Astrocyte (in vitro differentiated cells and primary cell): ENCODE data around the gene UCN3. TPM values are rescaled to one million over a fixed set of nuclear protein-coding genes. Genes with fewer than 3 reads are reported as not detected.

Source experiments
- DNase-seq: peaks from one replicate; pipeline ENCODE4 v3.0.0-alpha.2; 2010; ENCODE audit warnings: low read depth
- FAIRE-seq: peaks from 2 replicates; lab custom pipeline; 2011; peaks lifted over from hg19 to GRCh38; lab: Jason Lieb, UNC
- H2AFZ ChIP-seq: 2 replicates; pipeline ENCODE4 v1.6.0; 2012; ENCODE audit warnings: low read depth, low read length, inconsistent platforms
- H3K27ac ChIP-seq: 2 replicates; pipeline ENCODE4 v1.5.1; 2011; ENCODE audit warnings: low read depth, low read length, inconsistent platforms
- H3K27me3 ChIP-seq: 2 replicates; pipeline ENCODE4 v1.6.0; 2011; ENCODE audit warnings: low read length, inconsistent platforms; ENCODE audit not compliant: insufficient read depth
- H3K36me3 ChIP-seq: 2 replicates; pipeline ENCODE4 v1.5.1; 2011; ENCODE audit warnings: low read length, inconsistent platforms; ENCODE audit not compliant: insufficient read depth
- H3K4me1 ChIP-seq: 2 replicates; pipeline ENCODE4 v1.5.1; 2011; ENCODE audit warnings: low read length, inconsistent platforms; ENCODE audit not compliant: insufficient read depth
- H3K4me2 ChIP-seq: 2 replicates; pipeline ENCODE4 v1.6.0; 2012; ENCODE audit warnings: low read length, inconsistent platforms
- H3K4me3 ChIP-seq: 2 replicates; pipeline ENCODE4 v1.5.1; 2011; ENCODE audit warnings: low read depth, mild to moderate bottlenecking, low read length, inconsistent platforms; ENCODE audit not compliant: insufficient read depth
- H3K79me2 ChIP-seq: 2 replicates; pipeline ENCODE4 v1.6.0; 2012; ENCODE audit warnings: mild to moderate bottlenecking, low read length, inconsistent platforms; ENCODE audit not compliant: insufficient read depth
- H3K9ac ChIP-seq: 2 replicates; pipeline ENCODE4 v1.6.0; 2012; ENCODE audit warnings: mild to moderate bottlenecking, low read length, inconsistent platforms
- H3K9me3 ChIP-seq: 2 replicates; pipeline ENCODE4 v1.5.1; 2012; ENCODE audit warnings: low read depth, mild to moderate bottlenecking, low read length, inconsistent platforms; ENCODE audit not compliant: insufficient read depth
- H4K20me1 ChIP-seq: 2 replicates; pipeline ENCODE4 v1.6.0; 2012; ENCODE audit warnings: low read length, inconsistent platforms; ENCODE audit not compliant: insufficient read depth
- H3K27ac Mint-ChIP-seq: one replicate; pipeline ENCODE4 v1.8.0; 2021; ENCODE audit warnings: mild to moderate bottlenecking, mixed read lengths; ENCODE audit not compliant: unreplicated experiment
- H3K27me3 Mint-ChIP-seq: one replicate; pipeline ENCODE4 v1.8.0; 2021; ENCODE audit warnings: low read depth, mixed read lengths; ENCODE audit not compliant: unreplicated experiment
- H3K36me3 Mint-ChIP-seq: one replicate; pipeline ENCODE4 v1.8.0; 2021; ENCODE audit warnings: low read depth, mixed read lengths; ENCODE audit not compliant: unreplicated experiment
- H3K4me1 Mint-ChIP-seq: one replicate; pipeline ENCODE4 v1.8.0; 2021; ENCODE audit warnings: low read depth, mixed read lengths; ENCODE audit not compliant: unreplicated experiment
- H3K4me3 Mint-ChIP-seq: one replicate; pipeline ENCODE4 v1.8.0; 2021; ENCODE audit warnings: mild to moderate bottlenecking, moderate library complexity, mixed read lengths; ENCODE audit not compliant: unreplicated experiment
- H3K9me3 Mint-ChIP-seq: one replicate; pipeline ENCODE4 v1.8.0; 2021; ENCODE audit warnings: mild to moderate bottlenecking, mixed read lengths; ENCODE audit not compliant: unreplicated experiment
- EZH2 ChIP-seq: IDR thresholded peaks from 2 replicates; pipeline ENCODE4 v1.6.1; 2012; ENCODE audit warnings: mild to moderate bottlenecking, low read length, inconsistent platforms; ENCODE audit not compliant: insufficient read depth
- total RNA-seq: library from RNA; stranded (reverse); gene quantifications from 2 replicates; pipeline ENCODE4 v1.2.1, GENCODE V29; 2021
- TF ChIP-seq, protein P1 (sequence below): IDR thresholded peaks from 2 replicates; pipeline ENCODE4 v1.5.1; 2011; ENCODE audit warnings: low read depth, mild to moderate bottlenecking, inconsistent platforms, low read length, moderate library complexity; ENCODE audit not compliant: insufficient read depth

Gene UCN3
- total RNA-seq, 1 donor from 2014 or later: not detected

DNA sequence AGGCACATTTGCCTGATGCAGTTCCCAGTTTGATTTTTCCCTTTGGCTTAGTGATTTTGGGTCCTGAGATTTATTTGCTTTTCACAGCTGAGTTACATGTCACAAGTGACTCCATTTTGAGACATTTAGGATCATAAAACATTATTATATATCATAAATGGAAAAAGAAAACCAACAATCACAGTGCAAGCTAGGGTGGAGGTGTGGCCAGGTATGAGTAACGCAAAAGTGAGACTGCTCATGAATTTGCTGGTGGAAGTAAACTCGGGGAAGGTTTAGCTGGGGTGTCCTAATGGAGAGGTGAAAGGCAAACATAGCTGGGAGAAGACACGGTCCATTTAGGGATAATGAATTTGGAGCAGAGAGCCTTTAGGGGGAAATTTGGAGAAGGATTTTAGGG is 21.7 kb upstream of the UCN3 start:
- FAIRE-seq (no peak), DNase-seq (no peak)
- Histone ChIP-seq H3K27me3 (no peaks in the 10 kb centered on the region), H3K9ac (no peak overlapping the region), H2AFZ (no peak overlapping the region), H3K9me3 (no peaks in the 10 kb centered on the region), H3K4me2 (no peak overlapping the region), H3K4me1 (no peaks in the 10 kb centered on the region), H3K79me2 (no peaks in the 10 kb centered on the region), H3K4me3 (no peak overlapping the region), H3K27ac (no peak overlapping the region), H4K20me1 (no peaks in the 10 kb centered on the region), H3K36me3 (no peaks in the 10 kb centered on the region)
- H3K27ac Mint-ChIP-seq: no peak overlapping the region
- TF ChIP-seq EZH2: no peak
- TF ChIP-seq, protein P1, sequence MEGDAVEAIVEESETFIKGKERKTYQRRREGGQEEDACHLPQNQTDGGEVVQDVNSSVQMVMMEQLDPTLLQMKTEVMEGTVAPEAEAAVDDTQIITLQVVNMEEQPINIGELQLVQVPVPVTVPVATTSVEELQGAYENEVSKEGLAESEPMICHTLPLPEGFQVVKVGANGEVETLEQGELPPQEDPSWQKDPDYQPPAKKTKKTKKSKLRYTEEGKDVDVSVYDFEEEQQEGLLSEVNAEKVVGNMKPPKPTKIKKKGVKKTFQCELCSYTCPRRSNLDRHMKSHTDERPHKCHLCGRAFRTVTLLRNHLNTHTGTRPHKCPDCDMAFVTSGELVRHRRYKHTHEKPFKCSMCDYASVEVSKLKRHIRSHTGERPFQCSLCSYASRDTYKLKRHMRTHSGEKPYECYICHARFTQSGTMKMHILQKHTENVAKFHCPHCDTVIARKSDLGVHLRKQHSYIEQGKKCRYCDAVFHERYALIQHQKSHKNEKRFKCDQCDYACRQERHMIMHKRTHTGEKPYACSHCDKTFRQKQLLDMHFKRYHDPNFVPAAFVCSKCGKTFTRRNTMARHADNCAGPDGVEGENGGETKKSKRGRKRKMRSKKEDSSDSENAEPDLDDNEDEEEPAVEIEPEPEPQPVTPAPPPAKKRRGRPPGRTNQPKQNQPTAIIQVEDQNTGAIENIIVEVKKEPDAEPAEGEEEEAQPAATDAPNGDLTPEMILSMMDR: no peak
- H3K27me3 Mint-ChIP-seq: peaks cover 11% of the 10 kb centered on the region
- H3K9me3 Mint-ChIP-seq: peaks cover 5% of the 10 kb centered on the region
- no peak overlapping the region for H3K4me3 Mint-ChIP-seq
- H3K4me1 Mint-ChIP-seq: no peaks in the 10 kb centered on the region
- no peaks in the 10 kb centered on the region for H3K36me3 Mint-ChIP-seq

DNA sequence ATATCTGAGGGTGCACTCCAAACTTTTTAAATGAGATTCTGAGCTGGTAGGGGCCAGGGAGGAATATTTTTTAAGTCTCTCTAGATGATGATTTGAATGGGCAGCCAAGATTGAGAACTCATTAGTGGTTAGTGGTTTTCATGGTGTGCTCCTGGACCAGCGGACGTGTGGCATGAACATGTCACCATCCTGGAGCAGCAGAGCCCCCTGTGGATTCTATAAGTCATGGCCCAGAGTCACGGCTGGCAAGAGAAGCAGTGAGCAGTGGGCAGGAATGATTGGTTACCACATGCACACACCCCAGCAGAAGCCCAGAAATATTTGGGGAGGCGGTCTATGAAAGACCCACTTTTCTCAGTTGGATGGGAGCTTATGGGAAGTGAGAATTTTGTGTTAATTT is 21.2 kb upstream of the UCN3 start:
- no peak overlapping the region for H2AFZ ChIP-seq
- H3K27ac Mint-ChIP-seq: no peak overlapping the region
- H3K9me3 Mint-ChIP-seq: peaks cover 2% of the 10 kb centered on the region
- no peaks in the 10 kb centered on the region for H3K27me3 ChIP-seq
- no peaks in the 10 kb centered on the region for H3K36me3 ChIP-seq
- H3K9ac ChIP-seq: no peak overlapping the region
- H3K27me3 Mint-ChIP-seq: peaks cover 7% of the 10 kb centered on the region
- H3K4me3 Mint-ChIP-seq: no peak overlapping the region
- no peak overlapping the region for H3K4me2 ChIP-seq
- no peak for TF ChIP-seq EZH2
- TF ChIP-seq, protein P1: no peak
- DNase-seq (no peak), FAIRE-seq (no peak)
- H3K79me2 ChIP-seq: no peaks in the 10 kb centered on the region
- no peaks in the 10 kb centered on the region for H3K9me3 ChIP-seq
- H4K20me1 ChIP-seq: no peaks in the 10 kb centered on the region
- H3K4me3 ChIP-seq: no peak overlapping the region
- no peak overlapping the region for H3K27ac ChIP-seq
- H3K4me1 Mint-ChIP-seq: no peaks in the 10 kb centered on the region
- H3K36me3 Mint-ChIP-seq: no peaks in the 10 kb centered on the region
- H3K4me1 ChIP-seq: no peaks in the 10 kb centered on the region

DNA sequence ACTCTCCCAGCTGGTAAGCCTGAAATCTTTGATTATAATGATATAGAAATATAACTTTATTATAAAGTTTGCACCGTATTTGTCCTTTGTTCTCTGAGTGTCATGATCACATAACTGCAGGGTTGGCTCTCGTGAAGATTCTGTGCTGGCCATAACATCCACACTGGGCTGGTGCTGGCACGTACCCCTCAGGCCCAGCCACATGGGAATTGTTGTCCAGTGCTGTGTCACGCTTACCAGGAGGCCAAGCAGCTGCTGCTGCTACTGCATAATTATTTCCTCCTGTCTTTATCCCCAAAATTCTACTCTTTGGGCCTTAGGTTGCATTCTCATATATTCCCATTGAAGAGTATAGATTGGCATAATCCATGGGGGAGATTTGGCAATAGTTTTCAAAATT is 20.8 kb upstream of the UCN3 start:
- H3K9me3 Mint-ChIP-seq: peaks cover 2% of the 10 kb centered on the region
- H3K36me3 ChIP-seq: no peaks in the 10 kb centered on the region
- no peaks in the 10 kb centered on the region for H3K4me1 Mint-ChIP-seq
- TF ChIP-seq, protein P1: no peak
- TF ChIP-seq EZH2: no peak
- H3K4me2 ChIP-seq: no peak overlapping the region
- no peak overlapping the region for H3K9ac ChIP-seq
- H3K4me1 ChIP-seq: no peaks in the 10 kb centered on the region
- H3K27me3 ChIP-seq: no peaks in the 10 kb centered on the region
- H3K36me3 Mint-ChIP-seq: no peaks in the 10 kb centered on the region
- no peaks in the 10 kb centered on the region for H3K79me2 ChIP-seq
- DNase-seq (no peak), FAIRE-seq (no peak)
- H3K27ac Mint-ChIP-seq: no peak overlapping the region
- H3K4me3 ChIP-seq: no peak overlapping the region
- no peaks in the 10 kb centered on the region for H4K20me1 ChIP-seq
- no peak overlapping the region for H3K4me3 Mint-ChIP-seq
- no peak overlapping the region for H2AFZ ChIP-seq
- peaks cover 7% of the 10 kb centered on the region for H3K27me3 Mint-ChIP-seq
- no peak overlapping the region for H3K27ac ChIP-seq
- no peaks in the 10 kb centered on the region for H3K9me3 ChIP-seq
